ENCODE measurements around the gene TNFRSF12A.

TNFRSF12A gene

DNA sequence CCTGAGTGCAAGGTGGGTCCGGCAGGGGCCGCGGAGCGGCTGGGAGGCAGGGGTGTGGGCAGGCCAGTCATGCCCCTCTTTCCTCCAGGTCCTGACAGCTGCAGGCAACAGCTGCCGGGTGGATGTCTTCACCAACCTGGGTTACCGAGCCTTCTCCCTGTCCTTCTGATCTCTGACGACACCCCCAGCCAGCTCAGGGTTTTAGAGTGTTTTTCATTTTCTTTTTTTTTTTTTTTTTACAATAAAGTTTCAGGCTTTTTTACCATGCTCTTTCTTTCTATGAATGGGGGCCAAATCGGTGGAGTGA is 7.3 kb downstream of the TNFRSF12A start:
- DNase-seq = no peak

GRCh38 chr16:3027983-3028715 is 8.0 kb downstream of the TNFRSF12A start:
- DNase-seq = peak; percentile 70

- no peak for DNase-seq
Measured at GRCh38 chr16:3028716-3029319, 8.7 kb downstream of the TNFRSF12A start.

GRCh38 chr16:3029491-3030221 is 9.5 kb downstream of the TNFRSF12A start:
- no peak for DNase-seq

GRCh38 chr16:3030222-3031212 is 10.3 kb downstream of the TNFRSF12A start:
- DNase-seq = no peak

GRCh38 chr16:3032624-3033023 is 12.5 kb downstream of the TNFRSF12A start:
- peak; percentile 1 for DNase-seq

DNA sequence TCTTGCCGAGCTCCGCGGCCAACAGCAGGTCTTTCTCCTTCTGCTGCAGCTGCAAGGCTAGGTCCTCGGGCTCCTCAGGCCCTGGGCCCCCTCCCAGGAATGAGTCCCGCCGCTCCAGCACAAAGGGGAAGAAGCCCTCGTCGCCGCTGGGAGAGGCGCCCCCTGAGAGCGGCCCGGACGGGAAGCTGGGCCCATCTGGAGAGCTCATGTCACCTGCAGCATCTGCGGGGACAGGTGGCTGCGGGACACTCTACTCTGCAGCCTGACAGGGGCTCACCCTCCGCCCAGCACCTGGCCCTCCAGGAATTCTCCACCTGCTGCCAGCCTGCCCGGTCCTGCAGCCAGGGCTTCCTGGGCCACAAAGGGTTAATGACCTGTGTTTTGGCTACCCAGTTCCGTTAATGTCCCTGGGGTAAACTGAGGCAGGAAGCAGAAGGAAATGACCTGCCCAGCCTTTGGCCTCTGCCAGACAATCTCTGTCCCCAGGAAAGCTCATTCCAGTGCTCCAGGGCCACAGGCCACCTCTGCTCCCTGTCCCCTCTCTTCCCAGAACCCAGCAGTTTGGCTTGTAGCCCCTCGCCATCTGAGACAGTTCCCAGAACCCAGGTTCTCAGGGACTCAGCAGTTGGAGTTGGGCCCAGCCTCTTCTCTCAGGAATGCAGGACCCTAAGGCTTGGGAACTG is 15.3 kb downstream of the TNFRSF12A start:
- peak; percentile 1 for DNase-seq

GRCh38 chr16:3035972-3036725 is 16.0 kb downstream of the TNFRSF12A start:
- no peak for DNase-seq

GRCh38 chr16:3036726-3037315 is 16.7 kb downstream of the TNFRSF12A start, which contains the start of gene BICDL2:
TSS of gene BICDL2 (minus strand) at chr16:3036944. CDS start at chr16:3035496, 1,448 bp downstream.
- DNase-seq = peak; percentile 1

DNA sequence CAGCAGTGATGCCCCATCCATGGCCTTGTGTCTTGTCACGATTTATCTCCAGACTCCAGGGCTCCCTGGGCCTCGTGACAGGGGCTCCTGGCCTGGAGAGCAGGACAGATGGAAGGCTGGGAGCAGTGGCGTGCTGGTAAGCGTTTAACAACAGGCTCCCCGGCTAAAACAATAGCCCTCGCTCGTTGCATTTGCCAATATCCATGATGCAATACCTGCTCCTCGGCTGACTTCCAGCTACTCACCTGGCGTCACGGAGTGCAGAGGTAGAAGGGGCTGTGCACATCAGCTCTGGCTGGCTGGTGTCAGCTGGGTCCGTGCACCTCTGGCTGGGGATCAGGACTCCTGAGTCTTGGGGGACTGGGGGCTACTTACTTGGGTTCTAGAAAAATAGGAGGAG is 18.1 kb downstream of the TNFRSF12A start:
- DNase-seq = no peak

GRCh38 chr16:3038896-3039295 is 18.7 kb downstream of the TNFRSF12A start:
- no peak for DNase-seq

- DNase-seq = no peak
Measured at GRCh38 chr16:3042376-3042775, 22.2 kb downstream of the TNFRSF12A start.

DNA sequence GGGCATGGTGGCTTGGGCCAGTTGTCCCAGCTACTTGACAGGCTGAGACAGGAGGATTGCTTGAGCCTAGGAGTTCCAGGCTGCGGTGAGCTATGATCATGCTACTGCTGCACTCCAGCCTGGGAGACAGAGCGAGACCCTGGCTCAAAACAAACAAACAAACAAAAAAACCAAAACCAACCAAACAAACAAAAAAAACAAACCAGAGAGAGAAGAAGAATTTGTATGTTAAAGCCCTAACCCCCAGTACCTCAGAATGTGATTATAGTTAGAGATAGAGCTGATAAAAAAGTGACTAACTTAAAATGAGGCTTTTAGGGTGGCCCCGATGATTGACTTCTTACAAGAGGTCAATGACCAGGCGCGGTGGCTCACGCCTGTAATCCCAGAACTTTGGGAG is 24.5 kb downstream of the TNFRSF12A start:
- no peak for DNase-seq

- peak; percentile 1 for DNase-seq
Measured at GRCh38 chr16:3045758-3046640, 25.8 kb downstream of the TNFRSF12A start, which contains the start of gene MMP25. TSS of gene MMP25 (plus strand) at chr16:3046561. CDS start at chr16:3046918, 357 bp downstream.

GRCh38 chr16:3046641-3047386 is 26.6 kb downstream of the TNFRSF12A start:
- no peak for DNase-seq

DNA sequence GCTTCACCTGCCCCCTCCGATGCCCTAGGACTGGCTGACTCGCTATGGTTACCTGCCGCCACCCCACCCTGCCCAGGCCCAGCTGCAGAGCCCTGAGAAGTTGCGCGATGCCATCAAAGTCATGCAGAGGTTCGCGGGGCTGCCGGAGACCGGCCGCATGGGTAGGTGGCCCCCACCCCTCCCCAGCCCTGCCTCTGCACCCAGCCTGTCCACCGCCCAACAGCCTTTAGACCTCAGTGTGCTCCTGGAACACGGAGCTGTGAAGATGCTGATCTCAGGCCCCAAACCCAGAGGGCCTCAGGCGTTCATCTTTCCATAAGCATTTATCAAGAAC is 27.2 kb downstream of the TNFRSF12A start:
- no peak for DNase-seq

GRCh38 chr16:3049921-3050481 is 29.8 kb downstream of the TNFRSF12A start:
- no peak for DNase-seq

DNA sequence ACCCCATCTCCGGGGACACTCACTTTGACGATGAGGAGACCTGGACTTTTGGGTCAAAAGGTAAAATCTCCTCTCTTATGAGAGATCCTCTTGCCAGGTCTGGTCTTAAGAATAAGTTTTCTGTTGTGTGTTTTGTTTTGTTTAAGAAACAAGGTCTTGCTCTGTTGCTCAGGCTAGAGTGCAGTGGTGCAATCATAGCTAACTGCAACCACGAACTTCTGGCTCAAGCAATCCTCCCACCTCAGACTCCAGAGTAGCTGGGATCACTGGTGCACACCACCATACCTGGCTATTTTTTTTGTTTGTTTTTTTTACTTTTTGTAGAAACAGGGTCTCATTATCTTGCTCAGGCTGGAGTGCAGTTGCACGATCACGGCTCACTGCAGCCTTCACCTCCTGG is 30.3 kb downstream of the TNFRSF12A start:
- DNase-seq = no peak

GRCh38 chr16:3051009-3051408 is 30.8 kb downstream of the TNFRSF12A start:
- no peak for DNase-seq

Data from NCI-H226 (cell line).